ENCODE measurements around the gene FCF1.

FCF1 gene, protein sequence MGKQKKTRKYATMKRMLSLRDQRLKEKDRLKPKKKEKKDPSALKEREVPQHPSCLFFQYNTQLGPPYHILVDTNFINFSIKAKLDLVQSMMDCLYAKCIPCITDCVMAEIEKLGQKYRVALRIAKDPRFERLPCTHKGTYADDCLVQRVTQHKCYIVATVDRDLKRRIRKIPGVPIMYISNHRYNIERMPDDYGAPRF

DNA sequence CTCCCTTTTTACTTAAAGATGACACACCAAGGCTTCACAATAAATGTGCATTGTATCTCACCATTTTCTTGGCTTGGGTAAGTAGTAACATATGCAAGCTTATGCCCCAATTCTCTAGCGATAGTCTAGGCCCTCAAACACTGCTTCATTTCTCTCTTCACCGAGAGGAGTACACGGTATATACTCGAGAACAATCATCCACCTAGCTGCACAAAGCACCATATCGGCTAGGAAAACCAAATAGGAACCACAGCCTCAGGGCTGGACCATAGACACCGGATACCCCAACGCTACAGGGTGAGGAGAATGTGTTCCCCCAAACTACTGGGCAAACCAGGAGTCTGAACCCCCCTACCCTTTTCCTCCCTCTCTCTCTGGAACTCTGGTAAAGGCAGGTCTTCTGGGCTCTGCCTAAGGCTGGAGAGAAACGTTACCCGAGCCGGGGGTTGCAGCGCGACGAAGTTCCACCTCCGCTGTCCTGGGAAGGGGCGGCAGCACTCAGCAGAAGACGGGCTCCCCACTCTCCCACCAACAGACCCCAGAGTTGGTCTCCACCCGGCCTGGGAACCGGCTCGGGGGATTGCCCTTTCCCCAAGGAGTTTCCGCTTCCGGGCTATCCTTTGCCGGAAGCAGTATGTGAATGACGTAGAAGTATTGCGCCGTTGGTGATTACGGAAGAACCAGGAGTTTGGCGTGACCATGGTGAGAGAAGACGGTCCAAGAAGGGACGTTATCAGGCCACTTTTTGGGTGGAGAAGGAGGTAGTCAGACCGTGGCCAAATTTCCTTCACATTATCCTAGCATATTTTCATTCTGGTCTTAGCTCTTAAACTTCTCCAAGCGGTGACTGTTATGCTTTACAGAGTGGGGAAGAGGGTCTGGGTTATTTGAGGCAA lies at the start of gene FCF1, which contains the start of gene AREL1:
FCF1 (plus strand) TSS at position 646 of the 896 bp plus-strand sequence; CDS start at position 700, 54 bp downstream.
AREL1 (minus strand) TSS at position 582 of the 896 bp plus-strand sequence. CDS start 27,465 bp downstream, outside the sequence.
- Mint-ChIP-seq H3K4me3 (peak within 1 kb of the TSS; percentile 90), H3K9me3 (no peaks in the 10 kb centered on the region), H3K4me1 (peaks cover 23% of the 10 kb centered on the region), H3K27me3 (no peaks in the 10 kb centered on the region), H3K27ac (peak within 1 kb of the TSS; percentile 99), H3K36me3 (peaks cover 12% of the 10 kb centered on the region)
- peak; percentile 97 for ATAC-seq (ENCODE audit: low read depth)
- peak; percentile 70 to 72 for DNase-seq (ENCODE audit: low spot score in 2 of 2)

DNA sequence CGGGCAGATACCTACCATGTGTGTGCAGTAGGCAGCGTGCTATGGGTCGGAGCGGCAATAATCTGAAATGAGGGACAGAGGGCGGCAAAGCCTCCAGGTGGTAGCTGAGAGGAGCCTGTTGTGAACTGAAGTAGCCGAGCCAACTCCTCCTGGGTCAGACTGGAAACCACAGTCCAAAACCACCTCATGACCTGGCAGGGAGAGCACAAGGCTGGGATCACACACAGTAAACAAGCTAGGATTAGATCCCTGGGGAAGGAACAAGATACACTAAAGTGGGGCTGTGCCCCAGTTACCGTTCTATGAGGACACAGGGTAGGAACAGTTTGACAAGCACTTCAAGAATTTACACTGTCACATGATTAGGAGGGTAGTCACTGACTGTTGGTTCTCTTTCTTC lies 49.1 kb upstream of the FCF1 start:
- ATAC-seq (ENCODE audit: low read depth) (no peak), DNase-seq (ENCODE audit: low spot score in 2 of 2) (no peak)
- Mint-ChIP-seq H3K9me3 (no peaks in the 10 kb centered on the region), H3K4me3 (no peak overlapping the region), H3K4me1 (no peaks in the 10 kb centered on the region), H3K27ac (no peak overlapping the region), H3K27me3 (no peaks in the 10 kb centered on the region), H3K36me3 (peaks cover 33% of the 10 kb centered on the region)

DNA sequence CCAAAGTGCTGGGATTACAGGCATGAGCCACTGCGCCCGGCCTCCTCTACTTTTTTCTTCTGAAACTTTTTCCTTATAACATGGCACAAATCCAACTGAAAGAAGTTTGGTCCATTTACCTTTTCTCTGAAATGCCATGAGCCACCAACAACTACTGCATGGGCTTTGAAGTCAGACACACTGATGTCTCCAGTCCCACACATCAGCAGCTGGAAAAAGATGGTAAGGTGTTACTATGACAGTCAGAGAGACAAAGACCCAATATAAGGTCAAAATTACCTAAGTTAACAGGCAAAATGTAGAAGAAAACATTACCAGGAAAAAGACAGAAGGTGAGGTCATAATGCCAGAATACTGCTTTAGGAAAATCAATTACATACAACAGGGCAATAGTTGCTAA lies 48.2 kb upstream of the FCF1 start:
- ATAC-seq (ENCODE audit: low read depth), result no peak
- Mint-ChIP-seq H3K36me3 (peaks cover 39% of the 10 kb centered on the region), H3K4me3 (no peak overlapping the region), H3K9me3 (no peaks in the 10 kb centered on the region), H3K27ac (no peak overlapping the region), H3K4me1 (no peaks in the 10 kb centered on the region), H3K27me3 (no peaks in the 10 kb centered on the region)
- no peak for DNase-seq (ENCODE audit: low spot score in 2 of 2)

DNA sequence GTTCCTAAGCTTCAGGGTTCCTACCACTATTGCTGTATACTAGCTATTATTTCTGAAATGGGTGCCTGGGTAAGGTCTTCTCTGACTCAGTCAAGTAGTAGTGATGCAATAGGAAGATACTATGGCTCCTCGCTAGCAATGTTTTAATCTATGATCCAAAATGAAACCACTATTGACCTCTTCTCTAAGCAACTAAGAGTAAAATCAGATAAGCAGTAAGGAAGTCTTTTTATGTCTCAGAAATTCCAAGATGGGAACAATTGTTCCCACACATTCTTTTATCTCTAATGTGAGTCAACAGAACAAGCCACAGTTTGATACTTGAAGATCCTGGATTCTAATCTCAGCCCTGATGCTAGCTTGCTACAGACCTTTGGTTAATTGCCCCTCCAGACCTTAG lies 45.2 kb upstream of the FCF1 start:
- ATAC-seq (ENCODE audit: low read depth) (no peak), DNase-seq (ENCODE audit: low spot score in 2 of 2) (no peak)
- no peak overlapping the region for H3K4me3 Mint-ChIP-seq
- H3K9me3 Mint-ChIP-seq, result no peaks in the 10 kb centered on the region
- no peaks in the 10 kb centered on the region for H3K27me3 Mint-ChIP-seq
- H3K36me3 Mint-ChIP-seq, result peaks cover 48% of the 10 kb centered on the region
- no peaks in the 10 kb centered on the region for H3K4me1 Mint-ChIP-seq
- no peak overlapping the region for H3K27ac Mint-ChIP-seq

DNA sequence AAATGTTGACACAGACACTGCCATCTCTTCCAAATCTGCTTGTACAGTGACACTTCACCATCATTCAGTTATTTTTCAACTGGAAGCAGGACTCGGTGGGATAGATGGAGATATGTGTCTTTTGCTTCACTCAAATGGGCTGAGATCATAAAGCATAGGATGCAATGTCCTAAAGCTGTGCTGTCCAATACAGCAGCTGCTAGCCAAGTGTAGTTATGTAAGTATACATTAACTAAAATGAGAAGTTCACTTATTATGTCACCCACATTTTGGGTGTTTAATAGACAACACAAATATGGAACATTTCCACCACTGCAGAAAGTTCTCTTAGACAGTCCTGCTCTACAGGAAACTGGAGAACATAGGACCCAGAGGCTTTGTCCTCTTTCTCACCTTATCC lies 43.7 kb upstream of the FCF1 start:
- no peak for DNase-seq (ENCODE audit: low spot score in 2 of 2)
- ATAC-seq (ENCODE audit: low read depth), result no peak
- Mint-ChIP-seq H3K9me3 (no peaks in the 10 kb centered on the region), H3K4me1 (no peaks in the 10 kb centered on the region), H3K4me3 (no peak overlapping the region), H3K27ac (no peak overlapping the region), H3K27me3 (no peaks in the 10 kb centered on the region), H3K36me3 (peaks cover 39% of the 10 kb centered on the region)

DNA sequence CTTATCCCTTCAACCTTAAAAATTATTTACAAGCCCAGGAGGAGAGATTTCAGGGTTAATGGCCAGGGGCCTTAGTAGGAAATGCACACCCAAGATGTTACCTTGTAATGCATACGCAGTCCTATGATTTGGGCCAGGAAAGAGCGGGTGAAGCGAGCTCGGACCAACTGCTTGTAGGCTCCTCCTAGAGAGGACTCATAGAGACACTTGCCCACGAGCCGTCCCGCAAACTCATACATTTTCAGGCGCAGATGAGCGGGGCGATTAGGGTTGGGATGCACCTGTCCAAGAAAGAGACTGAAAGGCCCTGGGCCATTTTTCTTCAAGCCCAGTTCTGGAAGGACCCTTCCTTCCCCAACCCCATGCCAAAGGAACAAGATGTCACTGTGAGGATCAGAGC lies 43.1 kb upstream of the FCF1 start:
- H3K4me1 Mint-ChIP-seq, result no peaks in the 10 kb centered on the region
- H3K36me3 Mint-ChIP-seq, result peaks cover 38% of the 10 kb centered on the region
- no peak for ATAC-seq (ENCODE audit: low read depth)
- no peak overlapping the region for H3K27ac Mint-ChIP-seq
- H3K4me3 Mint-ChIP-seq, result no peak overlapping the region
- no peaks in the 10 kb centered on the region for H3K9me3 Mint-ChIP-seq
- DNase-seq (ENCODE audit: low spot score in 2 of 2), result no peak
- no peaks in the 10 kb centered on the region for H3K27me3 Mint-ChIP-seq

DNA sequence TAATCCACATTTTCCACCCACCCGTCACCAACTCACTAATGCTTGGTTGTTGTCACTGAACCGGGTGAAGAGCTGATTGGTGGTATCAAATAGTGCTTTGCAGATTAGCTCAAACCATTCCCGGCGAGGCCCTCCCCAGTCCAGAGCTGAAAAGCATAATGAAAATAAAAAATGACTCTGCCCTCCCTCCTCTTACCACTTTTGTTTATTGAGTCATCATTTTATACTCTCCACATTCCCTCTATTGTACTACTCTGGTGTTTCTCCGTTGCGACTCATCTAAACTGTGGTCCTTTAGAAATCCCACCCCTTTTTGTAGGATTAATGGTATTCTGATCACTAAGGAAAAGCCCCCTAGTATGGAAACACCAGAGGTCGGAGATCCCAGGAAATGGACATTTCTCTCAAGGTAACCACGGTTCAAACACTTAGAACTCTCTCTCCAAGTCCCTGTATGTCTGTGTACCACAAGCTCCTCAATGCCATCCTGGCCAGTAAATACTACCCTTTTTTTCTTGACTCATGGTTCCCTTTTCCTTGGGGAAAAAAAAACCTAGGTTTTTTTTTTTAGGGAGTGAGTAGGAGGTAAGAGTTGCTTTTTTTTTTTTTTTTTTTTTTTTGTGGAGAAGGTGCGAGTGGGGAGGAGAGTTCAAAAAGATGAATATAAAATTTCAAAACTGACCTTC lies 42.1 kb upstream of the FCF1 start:
- no peak for ATAC-seq (ENCODE audit: low read depth)
- no peak overlapping the region for H3K27ac Mint-ChIP-seq
- no peak for DNase-seq (ENCODE audit: low spot score in 2 of 2)
- H3K4me3 Mint-ChIP-seq, result no peak overlapping the region
- H3K9me3 Mint-ChIP-seq, result no peaks in the 10 kb centered on the region
- H3K4me1 Mint-ChIP-seq, result no peaks in the 10 kb centered on the region
- peaks cover 41% of the 10 kb centered on the region for H3K36me3 Mint-ChIP-seq
- H3K27me3 Mint-ChIP-seq, result no peaks in the 10 kb centered on the region

DNA sequence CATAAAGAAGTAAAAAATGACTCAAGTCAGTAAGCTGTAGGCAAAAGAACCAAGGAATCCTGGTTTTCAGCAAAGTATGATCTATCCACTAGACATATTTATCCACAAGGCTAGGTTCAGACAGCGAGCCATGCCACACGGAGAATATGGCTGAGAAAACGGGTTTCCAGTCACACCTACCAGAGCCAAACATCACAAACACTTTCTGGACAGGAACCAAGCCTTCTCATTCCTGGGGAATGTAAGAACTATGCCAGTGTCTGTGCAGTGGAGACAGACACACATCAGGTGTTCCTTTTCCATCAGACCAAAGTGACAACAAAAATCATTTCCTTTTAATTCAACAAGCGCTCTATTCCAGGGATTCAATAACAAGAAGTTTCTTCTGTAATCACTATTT lies 41.2 kb upstream of the FCF1 start:
- no peaks in the 10 kb centered on the region for H3K9me3 Mint-ChIP-seq
- DNase-seq (ENCODE audit: low spot score in 2 of 2) (no peak), ATAC-seq (ENCODE audit: low read depth) (no peak)
- H3K4me3 Mint-ChIP-seq, result no peak overlapping the region
- peaks cover 47% of the 10 kb centered on the region for H3K36me3 Mint-ChIP-seq
- no peak overlapping the region for H3K27ac Mint-ChIP-seq
- H3K27me3 Mint-ChIP-seq, result no peaks in the 10 kb centered on the region
- no peaks in the 10 kb centered on the region for H3K4me1 Mint-ChIP-seq

DNA sequence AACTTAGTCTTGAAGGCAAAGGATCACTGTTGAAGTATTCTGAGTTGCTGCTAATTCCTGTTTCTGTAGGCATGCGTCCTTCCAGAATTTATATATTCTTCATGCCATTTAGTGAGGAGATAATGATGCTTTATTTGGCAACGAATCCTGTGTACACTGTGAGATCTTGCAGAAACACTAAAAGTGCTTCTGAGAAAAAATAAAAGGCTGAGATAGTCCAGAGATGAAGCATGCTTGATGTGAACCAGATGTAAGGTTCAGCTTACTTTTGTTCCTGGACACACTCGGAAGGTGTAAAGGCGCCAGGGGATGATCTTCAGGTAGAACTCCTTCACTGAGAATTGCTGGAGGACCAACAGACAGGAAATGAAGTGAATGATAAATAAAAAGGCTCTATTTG lies 39.2 kb upstream of the FCF1 start:
- Mint-ChIP-seq H3K9me3 (no peaks in the 10 kb centered on the region), H3K4me1 (no peaks in the 10 kb centered on the region), H3K36me3 (peaks cover 43% of the 10 kb centered on the region), H3K27ac (no peak overlapping the region), H3K4me3 (no peak overlapping the region), H3K27me3 (no peaks in the 10 kb centered on the region)
- no peak for ATAC-seq (ENCODE audit: low read depth)
- no peak for DNase-seq (ENCODE audit: low spot score in 2 of 2)

DNA sequence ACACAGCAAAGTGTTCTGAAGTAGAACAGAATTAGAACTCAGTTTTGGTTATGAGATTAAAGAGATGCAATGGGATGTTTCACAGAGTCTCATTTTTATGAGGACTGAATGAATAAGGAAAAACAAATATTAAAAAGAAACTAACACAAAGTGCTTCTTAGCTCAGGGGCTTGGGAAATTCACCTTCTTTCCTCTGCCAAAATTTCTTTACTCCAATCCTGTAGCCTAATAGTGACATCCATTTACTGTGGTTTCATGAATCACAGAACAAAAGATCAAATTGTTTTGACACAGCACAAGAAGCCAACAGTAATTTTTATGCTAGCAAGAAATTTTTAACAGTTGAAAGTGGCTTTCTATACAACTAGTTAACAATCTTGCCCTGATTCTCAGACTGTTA lies 37.7 kb upstream of the FCF1 start:
- H3K9me3 Mint-ChIP-seq, result no peaks in the 10 kb centered on the region
- H3K27ac Mint-ChIP-seq, result no peak overlapping the region
- H3K27me3 Mint-ChIP-seq, result no peaks in the 10 kb centered on the region
- ATAC-seq (ENCODE audit: low read depth) (no peak), DNase-seq (ENCODE audit: low spot score in 2 of 2) (no peak)
- no peak overlapping the region for H3K4me3 Mint-ChIP-seq
- peaks cover 34% of the 10 kb centered on the region for H3K36me3 Mint-ChIP-seq
- no peaks in the 10 kb centered on the region for H3K4me1 Mint-ChIP-seq

DNA sequence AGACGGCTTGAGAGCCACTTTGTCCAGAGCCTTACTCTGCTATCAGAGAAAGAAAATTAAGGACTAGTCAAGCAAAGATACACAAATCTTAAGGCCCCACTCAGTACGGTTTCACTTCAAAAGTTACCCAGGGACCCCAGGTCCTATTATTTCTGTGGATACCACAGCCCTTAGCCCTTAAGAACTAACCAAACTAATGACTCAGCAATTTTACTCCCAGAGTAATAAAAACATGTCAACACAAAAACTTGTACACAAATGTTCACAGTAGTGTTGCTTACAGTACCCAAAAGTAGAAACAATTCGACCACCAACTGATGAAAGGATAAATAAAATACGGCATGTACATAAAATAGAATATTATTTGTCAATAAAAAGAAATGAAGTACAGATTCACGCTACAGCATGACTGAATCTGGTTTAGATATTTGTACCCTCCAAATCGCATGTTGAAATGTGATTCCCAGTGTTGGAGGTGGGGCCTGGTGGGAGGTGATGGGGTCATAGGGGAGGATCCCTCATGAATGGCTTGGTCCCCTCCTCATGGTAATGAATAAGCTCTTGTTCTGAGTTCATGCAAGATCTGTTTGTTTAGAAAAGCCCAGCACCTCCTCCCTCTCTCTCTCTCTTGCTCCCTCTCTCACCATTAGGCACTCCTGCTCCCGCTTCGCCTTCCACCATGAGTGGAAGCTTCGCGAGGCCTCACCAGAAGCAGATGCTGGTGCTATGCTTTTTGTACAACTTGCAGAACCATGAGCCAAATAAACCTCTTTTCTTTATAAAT lies 30.6 kb upstream of the FCF1 start:
- Mint-ChIP-seq H3K36me3 (peaks cover 18% of the 10 kb centered on the region), H3K4me1 (peaks cover 19% of the 10 kb centered on the region), H3K27ac (peak overlapping the region; percentile 35), H3K4me3 (no peak overlapping the region), H3K27me3 (no peaks in the 10 kb centered on the region), H3K9me3 (no peaks in the 10 kb centered on the region)
- DNase-seq (ENCODE audit: low spot score in 2 of 2), result no peak
- no peak for ATAC-seq (ENCODE audit: low read depth)

DNA sequence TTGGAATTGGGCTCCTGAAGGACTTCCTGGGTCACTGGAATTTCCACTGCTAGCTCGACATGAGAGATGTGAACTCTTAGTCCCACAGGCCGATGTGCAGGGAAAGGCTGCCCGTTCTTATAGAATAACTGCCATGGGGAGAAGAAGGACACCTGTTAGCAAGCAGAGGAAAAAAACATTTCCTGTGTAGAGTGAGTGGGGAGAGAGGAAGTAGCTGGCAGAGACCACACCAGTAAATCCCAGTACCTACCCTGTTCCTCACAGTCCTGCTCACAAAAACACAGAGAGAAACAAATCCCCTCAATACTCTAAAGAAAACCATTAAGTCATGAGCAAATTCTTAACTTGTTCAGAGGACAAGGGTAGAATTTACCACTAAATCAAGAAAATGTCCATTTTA lies 29.5 kb upstream of the FCF1 start:
- peaks cover 19% of the 10 kb centered on the region for H3K4me1 Mint-ChIP-seq
- H3K9me3 Mint-ChIP-seq, result no peaks in the 10 kb centered on the region
- no peak overlapping the region for H3K27ac Mint-ChIP-seq
- H3K27me3 Mint-ChIP-seq, result no peaks in the 10 kb centered on the region
- ATAC-seq (ENCODE audit: low read depth) (no peak), DNase-seq (ENCODE audit: low spot score in 2 of 2) (no peak)
- peaks cover 23% of the 10 kb centered on the region for H3K36me3 Mint-ChIP-seq
- H3K4me3 Mint-ChIP-seq, result no peak overlapping the region

DNA sequence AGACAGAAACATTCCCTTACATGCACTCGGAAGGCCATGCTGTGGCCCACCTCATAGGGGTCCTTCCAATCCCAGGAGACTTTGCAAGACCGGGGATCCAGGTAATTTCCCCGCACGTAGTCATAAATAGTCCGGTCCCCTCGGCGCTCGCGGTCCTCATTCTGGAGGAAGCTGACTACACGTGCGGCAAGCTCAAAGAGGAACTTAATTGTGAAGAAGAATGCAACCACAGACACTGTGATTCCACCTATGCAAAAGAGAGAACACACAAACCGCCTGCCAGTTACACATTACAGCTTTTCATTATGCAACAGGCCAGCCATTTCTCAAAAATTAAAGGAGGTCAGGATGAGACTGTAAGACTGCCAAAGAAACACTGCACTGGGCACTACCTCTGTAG lies 28.5 kb upstream of the FCF1 start:
- Mint-ChIP-seq H3K36me3 (peaks cover 29% of the 10 kb centered on the region), H3K4me3 (peak overlapping the region; percentile 32)

More for the DNA sequence above, 28.5 kb upstream of the FCF1 start:
- Mint-ChIP-seq H3K9me3 (no peaks in the 10 kb centered on the region), H3K27me3 (no peaks in the 10 kb centered on the region), H3K4me1 (peaks cover 19% of the 10 kb centered on the region), H3K27ac (peak overlapping the region; percentile 64)
- peak; percentile 99 for ATAC-seq (ENCODE audit: low read depth)
- peak; percentile 35 to 48 for DNase-seq (ENCODE audit: low spot score in 2 of 2)
